NCI-H2029 (cell line): ENCODE results near the gene PPP1R1C.
A peak's percentile ranks its signal among the peaks of the same experiment; 100 is the strongest.

Experiments used
- DNase-seq: peaks from one replicate; lab custom pipeline; 2025; lab: John Stamatoyannopoulos, UW

Gene PPP1R1C

DNA sequence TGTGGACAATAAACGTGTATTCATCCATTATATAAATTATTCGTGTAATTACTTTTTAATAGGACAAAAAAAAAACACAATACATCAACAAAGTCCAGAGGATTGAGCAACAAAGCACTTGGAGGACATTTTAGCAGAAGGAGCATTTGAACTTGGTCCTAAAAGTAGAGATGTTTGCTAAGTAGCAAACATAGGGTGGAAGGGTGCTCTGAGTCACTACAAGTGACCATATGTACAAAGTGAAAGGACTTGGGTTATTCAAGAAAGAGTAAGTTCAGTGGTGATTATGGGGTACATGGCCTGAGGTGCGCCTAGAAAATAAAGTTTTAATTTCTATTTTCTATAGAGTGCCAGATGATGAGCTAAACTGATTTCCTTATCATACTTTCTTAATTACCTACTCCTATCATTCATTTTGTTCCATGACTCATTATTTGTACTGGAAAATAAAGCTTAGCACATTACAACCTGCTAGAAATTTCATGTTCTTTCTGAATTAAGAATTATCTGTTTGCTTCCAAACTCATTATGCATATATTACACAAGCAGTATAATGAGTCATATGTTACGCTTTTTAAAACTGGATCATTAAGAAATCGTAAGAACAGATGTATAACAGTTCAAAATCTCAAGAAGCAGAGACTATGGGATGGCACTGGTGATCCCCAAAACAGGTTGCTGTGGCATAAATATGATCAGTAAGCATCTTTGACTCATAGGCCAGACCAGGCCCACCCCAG lies 13.1 kb upstream of the PPP1R1C start:
- no peak for DNase-seq

DNA sequence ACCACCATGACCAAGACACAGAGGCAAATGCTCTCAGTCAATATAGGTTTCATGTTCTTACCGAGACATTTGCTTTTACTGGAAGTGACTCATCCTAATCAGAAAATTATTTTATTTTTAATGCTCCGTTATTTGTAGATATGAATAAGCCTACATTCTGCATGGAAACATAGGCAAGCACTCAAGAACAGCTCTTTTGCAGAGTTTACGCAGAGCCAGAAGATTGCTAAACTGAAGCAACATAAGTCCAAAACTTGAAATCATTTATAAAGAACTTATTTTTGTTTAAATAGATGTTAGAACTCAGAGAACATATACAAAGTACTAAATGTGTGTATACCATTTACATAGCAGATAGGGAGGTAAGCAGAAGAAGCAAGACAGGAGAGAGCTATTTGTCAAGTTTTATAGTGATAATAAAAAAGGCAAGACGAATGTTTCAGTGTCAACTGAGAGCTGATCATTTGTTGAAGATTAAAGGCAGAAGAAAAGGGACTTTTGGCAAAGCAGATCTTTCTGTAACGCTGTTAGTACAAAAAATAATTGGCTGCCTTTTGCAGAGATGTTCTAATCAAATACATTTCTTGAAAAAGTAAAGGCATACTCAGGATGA lies 12.4 kb upstream of the PPP1R1C start:
- no peak for DNase-seq

DNA sequence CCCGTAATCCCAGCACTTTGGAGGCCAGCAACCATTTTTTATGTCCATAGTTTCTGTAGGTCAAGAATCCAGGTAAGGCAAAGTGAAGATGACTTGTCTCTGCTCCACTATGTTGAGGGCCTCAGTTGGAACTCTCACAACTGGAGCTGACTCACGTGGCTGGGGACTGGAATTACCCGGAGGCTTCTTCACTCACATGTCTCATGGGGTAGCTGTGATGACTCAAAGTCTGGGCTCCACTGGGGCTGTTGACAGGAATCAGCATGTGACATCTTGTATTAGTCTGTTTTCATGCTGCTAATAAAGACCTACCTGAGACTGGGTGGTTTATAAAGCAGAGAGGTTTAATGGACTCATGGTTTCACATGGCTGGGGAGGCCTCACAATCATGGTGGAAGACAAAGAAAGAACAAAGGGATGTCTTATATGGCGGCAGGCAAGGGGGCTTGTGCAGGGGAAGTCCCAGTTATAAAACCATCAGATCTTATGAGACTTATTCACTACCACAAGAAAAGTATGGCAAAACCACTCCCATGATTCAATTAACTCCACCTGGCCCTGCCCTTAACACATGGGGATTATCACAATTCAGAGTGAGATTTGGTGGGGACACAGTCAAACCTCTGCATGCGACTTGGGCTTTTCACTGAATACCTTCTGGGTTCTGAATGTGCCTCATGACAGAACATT lies 7.8 kb upstream of the PPP1R1C start:
- no peak for DNase-seq

DNA sequence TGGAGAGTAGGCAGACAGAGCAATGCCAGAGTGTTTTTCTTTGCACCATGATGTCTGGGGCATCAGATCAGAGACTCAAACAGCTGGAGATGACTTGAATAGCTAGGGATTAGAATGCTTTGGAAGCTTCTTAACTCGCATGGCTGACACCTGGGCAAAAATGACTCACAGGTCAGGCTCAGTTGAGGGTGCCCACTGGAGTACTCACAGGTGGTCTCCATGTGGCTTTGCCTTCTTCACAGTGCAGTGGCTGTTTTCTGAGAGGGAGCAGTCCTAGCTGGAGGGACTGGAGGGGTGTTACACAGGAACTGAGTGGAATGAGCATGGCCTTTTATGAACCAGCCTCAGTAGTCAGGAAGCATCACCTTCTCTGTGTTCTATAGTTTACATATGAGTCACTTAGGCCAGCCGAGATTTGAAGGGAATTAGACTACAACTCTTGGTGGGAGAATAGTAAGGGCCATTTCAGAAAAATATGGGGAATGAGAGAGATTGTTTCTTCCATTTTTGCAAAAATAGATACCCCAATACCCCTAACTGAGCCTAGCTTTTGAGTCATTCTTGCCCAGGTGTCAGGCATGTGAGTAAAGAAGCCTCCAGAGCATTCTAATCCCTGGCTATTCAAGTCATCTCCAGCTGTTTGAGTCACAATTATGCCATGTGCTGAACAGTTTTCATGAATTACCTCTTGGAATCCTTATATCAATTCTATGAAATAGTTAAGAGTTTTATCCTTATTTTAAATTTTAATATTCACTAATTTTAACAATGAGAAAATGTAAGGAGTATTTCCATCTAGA lies 7.1 kb upstream of the PPP1R1C start:
- DNase-seq: no peak

DNA sequence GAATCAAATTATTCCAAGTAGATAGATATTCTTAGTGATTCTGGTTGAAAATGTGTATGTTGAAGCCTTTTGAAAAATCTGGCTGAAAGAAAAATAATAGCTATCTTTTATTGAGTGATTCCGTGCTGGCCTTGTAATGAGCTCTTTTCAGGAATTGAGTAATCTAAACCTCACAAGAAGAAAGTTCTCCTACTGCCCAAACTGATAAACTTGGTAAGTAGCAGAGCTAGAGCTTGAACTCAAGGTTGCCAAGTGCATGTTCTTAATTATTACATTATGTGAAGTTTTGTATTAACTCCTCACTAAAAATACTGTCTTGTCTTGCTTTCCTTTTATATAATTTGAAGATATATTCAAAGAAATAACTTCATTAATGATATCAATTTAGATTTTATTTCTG lies 1.6 kb upstream of the PPP1R1C start:
- no peak for DNase-seq

GRCh38 chr2:181984814-181985631 lies 630 bp upstream of the PPP1R1C start:
- DNase-seq: no peak

DNA sequence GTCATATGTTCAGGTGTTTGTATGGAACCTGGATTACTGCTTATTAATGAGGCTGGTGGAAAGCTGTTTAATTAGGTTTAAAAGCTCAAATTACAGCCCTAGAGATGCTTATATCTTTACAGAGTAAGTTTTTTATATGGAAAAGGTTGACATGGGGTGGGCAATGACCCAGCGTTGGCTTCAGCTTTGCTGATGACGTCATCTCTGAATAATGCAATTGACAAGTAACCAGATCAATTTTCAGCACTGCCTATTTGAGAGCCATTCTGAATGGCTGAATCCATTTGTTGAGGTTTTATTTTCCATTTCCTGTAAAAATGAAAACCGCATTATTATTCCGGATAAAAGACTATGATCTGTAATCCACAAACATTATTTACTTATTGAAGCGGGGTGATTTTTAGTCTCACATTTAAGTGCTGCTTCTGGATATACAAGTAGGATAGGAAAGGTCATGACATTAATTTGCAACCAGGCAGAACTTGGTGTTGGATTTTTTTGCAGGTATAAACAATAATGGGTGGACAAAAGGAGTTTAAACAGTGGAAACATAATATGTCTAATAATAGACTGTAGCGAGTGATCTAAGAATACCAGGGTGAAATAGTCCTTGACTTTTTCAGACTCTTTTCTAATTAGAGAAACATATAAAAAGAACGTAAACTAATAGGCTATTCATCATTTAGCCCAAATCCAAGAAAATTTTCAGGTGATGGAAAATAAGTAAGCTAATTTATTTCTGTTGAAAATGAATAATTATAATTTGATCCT lies 2.7 kb downstream of the PPP1R1C start:
- DNase-seq: peak; percentile 43

GRCh38 chr2:181989099-181989498 lies 3.4 kb downstream of the PPP1R1C start:
- DNase-seq: no peak

- no peak for DNase-seq
Measured at GRCh38 chr2:181991171-181991885, 5.7 kb downstream of the PPP1R1C start.

DNA sequence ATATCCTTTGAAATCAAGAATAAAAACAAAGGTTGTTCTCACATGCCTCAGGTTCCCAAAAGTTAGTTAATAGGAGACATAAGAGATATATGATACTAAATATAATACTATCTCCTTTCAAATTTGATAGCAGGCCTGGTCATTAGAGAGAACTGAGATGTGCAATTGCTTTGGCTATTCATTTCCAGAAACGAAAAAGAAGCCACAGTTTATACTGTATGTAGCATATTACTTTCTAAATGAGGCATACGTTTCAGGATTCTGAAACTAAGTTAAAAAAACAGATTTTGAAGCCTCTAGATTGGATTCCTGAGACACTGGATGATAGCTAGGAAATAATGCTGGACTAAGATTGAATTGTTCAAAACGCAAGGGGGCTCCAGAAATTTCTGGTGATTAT lies 7.1 kb downstream of the PPP1R1C start:
- DNase-seq: no peak

DNA sequence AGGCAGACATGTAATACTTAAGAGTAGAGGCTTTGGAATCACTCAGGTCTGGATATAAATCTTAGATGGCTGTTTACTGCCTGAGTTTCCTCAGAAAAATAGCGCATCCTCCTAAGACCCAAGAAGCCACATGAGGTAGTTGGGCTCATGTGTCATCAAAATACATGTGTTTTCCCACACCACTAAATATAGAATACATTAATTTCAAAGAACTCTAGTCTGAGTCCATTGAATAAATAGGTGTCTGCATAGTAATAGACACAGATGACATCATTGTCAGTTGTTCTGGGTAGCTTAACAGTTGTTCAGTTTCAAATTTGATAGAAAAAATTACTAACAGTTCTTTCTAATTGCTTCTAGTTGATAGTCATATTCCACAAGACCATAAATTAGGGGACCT lies 9.6 kb downstream of the PPP1R1C start:
- DNase-seq: no peak

DNA sequence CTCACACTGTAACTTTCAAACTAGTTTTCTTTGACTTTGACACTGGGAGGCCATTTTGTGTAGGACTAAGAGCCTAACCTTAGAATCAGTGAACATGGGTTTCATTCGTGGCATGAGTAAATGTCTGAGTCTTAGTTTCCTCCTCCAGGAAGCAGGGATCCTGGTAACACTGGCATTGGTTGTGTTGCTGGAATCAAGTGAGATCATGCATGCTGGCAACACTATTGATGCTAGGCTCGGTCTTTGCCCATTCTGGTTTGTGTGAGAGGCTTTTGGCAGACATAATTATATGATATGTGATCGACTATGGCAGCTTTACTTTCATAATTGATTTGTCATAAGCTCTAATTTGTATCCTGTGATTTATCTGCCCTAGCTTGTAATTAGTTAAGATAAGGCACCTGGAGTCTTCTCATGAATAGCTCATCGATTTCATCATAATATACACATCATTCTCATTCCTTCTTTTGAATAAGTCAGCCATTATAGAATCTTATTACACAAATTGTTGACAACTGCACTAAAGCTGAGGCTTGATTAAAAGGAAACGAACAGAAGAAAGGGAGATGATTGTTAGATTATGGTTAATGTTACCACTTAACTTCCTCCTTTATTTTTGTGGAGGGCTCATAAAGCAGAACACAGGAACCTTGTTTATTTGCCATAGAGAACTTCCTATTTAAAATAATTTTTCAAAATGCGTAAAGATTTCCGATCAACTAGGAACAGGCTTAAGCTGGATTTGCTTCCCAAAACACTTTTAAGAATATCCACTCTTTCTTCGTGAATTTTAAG lies 12.6 kb downstream of the PPP1R1C start:
- DNase-seq: peak; percentile 45

DNA sequence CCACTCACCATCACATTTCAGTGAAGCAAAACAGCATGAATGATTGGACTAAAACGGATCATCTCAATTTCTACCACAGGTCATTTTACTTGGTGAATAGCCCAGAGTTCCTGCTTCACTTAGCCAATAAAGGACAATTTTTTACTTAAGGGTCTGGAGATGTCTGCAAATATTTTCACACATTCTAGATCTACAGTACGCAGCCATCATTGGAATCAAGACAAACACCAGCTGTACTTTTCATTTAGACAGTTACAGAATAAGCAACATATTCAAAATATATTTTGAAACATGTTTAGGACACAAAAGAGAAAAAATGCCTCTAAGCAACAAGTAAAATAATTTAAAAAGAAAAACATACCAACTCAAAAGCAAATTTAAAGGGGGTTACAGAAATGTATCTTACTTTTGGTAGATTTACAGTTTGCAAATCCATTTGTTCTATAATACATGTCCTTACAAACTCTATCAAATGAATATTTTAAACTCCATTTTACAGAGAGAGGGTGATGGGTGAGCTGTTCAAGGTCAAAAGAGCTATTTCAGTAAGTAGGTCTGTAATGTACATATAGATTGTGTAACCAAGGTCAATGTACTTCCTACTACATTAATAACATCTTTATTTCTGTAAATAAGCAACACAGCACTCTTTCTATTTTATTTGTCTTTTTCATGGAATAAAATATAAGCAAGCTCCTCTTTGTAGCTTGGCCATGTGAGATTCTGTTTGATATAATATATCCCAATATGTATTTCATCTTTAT lies 13.4 kb downstream of the PPP1R1C start:
- DNase-seq: peak; percentile 16

DNA sequence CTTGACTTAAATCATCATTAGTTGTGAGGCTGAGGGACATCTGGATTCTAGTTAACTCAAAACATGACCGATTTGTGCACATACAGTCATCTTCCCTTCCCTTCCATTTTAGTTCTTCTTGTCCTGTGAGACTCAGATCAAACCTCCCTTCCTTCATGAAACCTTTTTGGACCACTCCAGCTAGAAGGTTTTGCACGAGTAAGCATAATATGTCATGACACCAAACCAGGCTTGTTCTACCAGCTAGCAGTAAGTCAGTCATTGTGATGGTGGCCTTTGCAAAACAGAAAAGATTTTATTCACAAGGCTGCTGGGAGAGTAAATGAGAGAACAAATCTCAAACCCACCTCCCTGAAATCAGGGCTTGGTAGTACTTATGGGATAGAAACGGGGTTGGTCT lies 14.3 kb downstream of the PPP1R1C start:
- no peak for DNase-seq

- no peak for DNase-seq
Measured at GRCh38 chr2:182004945-182005520, 19.4 kb downstream of the PPP1R1C start.

- DNase-seq: no peak
Measured at GRCh38 chr2:182006595-182007341, 21.1 kb downstream of the PPP1R1C start.

DNA sequence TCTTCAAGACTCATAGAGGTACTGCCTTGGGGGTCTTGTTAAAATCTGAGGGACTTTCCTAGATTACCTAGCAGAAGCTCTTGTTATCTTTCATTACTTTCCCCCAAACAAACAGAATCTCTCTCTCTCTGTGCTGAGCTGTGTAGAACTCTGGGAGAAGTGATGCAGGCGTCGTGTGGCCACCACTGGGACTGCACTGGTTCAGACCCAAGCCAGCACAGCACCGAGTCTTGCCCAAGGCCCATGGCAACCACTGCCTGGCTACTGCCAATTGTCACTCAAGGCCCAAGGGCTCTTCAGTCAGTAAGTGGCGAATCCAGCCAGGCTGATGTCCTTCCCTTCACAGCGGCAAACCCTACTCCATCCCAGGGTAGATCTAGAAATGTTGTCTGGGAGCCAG lies 28.6 kb downstream of the PPP1R1C start:
- DNase-seq: no peak
